GM12875 (cell line): ENCODE results near the gene WDR75.

Experiments
- H3K4me3 ChIP-seq: one replicate; pipeline ENCODE4 v1.5.1; 2011; ENCODE audit warnings: low read depth, low read length, control low read depth
- CTCF ChIP-seq: IDR thresholded peaks from 2 replicates; pipeline ENCODE4 v1.5.1; 2011; ENCODE audit warnings: low read depth, mild to moderate bottlenecking, control low read depth, inconsistent platforms, low read length, moderate library complexity, borderline replicate concordance; ENCODE audit not compliant: insufficient read depth

The WDR75 gene

GRCh38 chr2:189506514-189506976, 65.3 kb downstream of the WDR75 start:
- H3K4me3 ChIP-seq: no peak overlapping the region
- no peak for TF ChIP-seq CTCF

DNA sequence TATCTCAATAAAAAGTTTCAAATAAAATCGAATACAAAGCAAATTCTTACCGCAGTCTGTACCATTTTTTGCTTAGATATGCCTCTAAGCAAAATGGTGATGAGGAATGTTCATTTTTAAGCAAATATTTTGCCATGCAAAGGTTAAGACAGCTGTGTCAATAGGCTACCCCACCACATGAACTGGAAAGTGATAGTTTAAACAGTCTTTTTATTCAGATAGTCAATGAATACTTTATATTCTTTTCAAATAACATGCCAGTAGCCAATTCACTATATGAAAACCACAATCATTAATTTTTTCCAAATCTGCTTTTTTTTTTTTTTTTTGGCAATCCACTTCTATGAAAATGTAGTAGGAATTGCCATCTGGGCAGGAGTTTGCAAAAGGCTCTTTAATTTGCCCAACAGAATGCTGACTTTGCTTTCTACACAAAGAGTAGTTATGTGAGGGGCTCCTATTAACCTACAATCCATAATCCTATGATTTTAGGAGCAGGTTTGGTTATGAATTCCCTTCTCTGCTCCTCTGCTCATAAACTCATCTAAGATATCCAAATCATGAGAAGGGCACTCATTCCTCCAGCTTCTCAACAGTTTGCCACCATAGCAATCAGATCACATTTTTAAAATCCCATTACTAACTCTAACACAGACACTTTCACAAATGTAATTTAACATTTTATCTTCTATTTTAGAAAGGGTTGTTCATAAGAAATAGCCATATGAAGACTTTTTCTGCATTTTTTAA, 70.1 kb downstream of the WDR75 start:
- no peak for TF ChIP-seq CTCF
- no peak overlapping the region for H3K4me3 ChIP-seq

- no peak overlapping the region for H3K4me3 ChIP-seq
- TF ChIP-seq CTCF: no peak
Observed at GRCh38 chr2:189511960-189512319, 70.7 kb downstream of the WDR75 start.

GRCh38 chr2:189512879-189513278, 71.6 kb downstream of the WDR75 start:
- no peak overlapping the region for H3K4me3 ChIP-seq
- TF ChIP-seq CTCF: no peak

GRCh38 chr2:189514104-189514503, 72.8 kb downstream of the WDR75 start:
- H3K4me3 ChIP-seq: no peak overlapping the region
- no peak for TF ChIP-seq CTCF

DNA sequence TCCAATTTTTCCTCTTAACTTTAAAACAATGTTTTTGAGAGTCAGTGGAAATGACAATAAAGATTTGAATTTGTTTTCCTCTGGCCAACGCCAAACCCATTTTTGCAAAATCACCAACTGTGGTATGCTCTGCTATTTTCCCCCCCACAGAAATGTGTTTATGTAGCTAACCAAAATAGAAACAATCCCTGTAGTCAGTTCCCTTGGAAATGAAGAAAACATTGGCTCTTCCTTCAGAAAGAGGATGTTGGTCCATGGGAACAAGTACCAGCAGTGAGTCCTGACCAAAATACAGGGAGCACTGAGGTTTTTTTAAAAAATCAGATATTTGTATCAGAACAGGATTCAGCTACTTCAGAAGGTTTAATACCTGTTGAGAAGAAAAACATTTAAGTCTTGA, 74.0 kb downstream of the WDR75 start:
- TF ChIP-seq CTCF: no peak
- H3K4me3 ChIP-seq: no peak overlapping the region

DNA sequence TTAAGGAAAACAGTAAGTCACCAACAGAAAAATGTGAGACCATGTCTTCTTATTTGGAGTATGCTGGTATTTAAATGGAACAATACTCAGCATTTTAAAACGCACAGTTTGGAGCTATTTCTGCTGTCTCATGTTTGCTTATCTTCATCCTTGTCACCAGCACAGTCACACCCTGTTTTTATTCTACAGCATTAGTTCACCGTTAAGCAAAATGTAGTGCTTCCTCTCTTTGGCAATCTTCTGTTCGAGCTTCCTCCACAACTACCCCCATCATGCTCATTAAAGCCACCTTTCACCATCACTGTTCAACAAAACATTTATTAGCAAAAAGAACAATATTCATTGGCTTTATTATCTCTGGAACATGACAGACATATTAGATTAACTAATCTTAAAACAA, 75.3 kb downstream of the WDR75 start:
- H3K4me3 ChIP-seq: no peak overlapping the region
- TF ChIP-seq CTCF: no peak
